ENCODE measurements around the gene GAST.

Gene GAST

DNA sequence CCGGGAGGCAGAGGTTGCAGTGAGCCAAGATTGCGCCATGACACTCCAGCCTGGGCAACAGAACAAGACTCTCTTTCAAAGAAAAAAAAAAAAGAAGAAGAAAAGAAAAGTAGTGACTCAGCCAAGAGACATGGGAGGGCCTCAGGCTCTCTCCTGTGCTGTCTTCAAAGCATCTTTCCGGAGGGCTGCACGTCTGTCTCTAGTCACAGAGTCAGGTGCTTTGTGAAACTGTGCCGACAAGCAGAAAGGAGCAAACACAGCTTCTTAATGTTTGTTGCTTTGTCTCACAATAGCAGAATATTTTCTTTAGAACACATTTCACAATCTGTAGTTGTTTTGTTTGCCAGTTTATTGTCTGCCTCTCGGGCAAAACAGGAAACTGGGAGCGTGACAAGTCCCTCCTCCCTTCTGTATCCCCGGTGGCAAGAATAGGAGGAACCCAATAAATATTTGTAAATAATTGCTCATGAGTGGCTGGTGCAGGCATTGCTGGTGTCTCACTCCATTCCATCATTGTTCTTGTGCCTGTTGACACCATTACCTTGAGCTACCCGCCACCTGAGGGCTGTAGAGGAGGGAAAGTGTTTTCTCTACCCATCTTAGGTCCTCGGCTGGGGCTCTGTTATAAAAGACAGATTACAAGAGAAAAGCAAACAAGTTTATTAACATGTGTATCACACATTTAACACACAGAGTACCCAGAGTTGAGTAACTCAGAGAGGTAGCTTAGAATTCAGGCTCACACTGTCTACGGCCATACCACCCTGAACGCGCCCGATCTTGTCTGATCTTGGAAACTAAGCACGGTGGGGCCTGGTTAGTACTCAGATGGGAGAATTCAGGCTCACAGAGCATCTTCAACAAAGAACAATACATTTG lies 5.5 kb downstream of the GAST start:
- DNase-seq, result no peak

DNA sequence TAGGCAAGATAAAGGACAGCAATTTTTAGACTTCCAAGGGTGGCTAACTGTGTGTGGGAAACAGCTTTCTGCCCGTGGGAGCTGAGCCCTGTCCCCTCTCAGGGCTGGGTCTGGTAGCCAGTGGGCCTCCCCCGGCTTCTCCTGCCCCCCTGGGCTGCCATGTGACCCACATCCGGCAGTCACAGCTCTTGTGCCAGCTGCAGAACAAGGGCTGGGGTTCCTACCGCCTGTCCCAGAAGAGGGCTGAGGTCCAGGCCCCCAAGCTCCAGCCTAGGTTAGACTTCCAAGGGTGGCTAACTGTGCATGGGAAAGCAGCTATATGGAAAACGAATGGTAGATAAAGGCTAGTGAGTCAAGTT lies 6.1 kb downstream of the GAST start:
- no peak for DNase-seq

DNA sequence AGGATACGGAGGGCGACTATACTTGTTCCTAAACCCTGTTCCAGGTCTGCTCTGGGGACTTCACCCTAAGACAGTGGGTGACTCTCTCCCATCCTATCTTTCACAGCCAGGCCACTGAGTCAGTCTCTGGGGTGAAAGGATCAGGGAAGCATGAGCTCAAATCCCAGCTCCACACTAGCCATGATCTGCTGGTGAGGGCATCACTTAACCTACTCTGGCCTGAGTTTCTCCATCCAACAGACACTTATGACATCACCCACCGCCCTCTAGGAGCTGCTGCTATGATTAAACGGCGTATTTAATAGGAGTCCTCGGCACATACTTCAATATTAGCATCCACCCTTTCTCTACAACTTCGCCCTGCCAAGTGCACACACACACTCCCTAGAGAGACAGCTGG lies 10.1 kb downstream of the GAST start:
- no peak for DNase-seq

DNA sequence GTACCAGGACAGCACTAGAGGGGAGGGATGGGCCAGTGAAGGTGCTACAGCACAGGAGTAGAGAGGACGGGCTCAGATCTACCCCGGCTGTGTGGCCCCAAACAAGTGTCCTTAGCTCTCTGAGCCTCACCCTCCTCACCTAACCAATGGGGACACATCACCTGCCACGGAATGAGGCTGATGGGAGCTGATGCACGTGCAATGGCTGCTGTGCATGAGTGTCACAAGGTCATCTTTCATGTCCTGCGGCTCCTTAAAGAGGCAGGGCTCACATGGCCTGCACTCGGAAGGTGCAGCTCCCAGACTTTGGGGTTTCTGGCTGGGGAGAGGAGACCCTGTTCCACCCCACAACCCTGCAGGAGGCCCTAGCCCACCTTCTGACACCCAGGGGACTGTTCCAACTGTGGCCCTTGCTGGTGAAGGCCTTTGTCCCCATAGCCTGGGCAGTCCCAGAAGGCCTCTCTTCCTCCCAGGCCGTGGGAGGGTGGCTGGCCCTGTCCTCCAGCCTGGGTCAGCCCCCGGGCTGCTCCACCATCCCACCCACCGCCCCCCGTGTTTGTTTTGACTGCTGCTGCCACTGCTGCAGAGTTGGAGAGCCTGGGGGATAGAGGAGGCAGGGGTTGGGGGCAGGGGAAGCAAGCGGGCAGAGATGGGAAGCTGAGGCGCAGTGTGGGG lies 11.8 kb downstream of the GAST start:
- DNase-seq, result no peak

DNA sequence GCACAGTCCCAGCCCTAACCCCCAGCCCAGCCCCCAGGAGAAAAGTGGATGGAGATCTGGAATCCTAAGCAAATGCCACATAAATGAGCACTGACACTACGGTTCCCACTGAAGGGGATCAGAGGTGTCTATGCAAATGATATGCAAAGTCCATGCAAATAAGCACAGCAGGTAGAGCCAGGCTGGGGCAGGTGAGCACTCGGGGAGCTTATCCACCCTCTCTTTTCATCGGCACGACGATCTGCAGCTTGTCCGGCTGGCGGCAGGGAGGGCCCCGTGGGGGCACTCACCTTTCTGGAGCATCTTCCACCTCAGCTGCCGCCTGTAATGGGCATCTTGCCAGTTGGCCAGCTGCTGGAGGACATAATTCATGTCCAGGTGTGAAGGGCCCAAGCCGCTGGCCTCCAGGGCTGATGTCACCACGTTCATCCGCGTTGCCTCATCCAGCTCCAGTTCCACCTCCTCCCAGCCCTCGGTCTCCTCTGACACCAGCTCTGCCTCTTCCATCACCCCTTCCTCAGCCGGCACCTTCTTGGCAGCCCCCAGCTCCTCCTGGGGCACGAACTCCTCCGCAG lies 12.4 kb downstream of the GAST start:
- DNase-seq, result no peak

DNA sequence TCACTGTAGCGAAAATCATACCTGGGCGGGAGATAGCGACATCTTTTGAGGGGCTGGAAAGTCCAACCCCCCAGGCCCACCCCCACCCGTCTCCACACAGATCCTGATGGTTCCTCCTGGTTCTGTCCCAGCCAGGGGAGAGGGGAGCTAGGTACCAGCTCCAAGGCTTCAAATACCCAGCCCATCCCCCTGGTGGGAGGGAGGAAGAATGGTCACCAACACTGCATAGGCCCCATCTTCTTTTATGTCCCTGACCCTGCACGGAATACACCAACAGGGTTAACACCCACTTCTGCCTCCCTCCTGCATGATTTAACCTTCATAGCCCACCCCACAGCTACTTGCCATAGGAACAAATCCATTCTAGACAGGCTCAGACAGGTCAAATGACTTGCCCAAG lies 13.0 kb downstream of the GAST start:
- DNase-seq, result no peak

DNA sequence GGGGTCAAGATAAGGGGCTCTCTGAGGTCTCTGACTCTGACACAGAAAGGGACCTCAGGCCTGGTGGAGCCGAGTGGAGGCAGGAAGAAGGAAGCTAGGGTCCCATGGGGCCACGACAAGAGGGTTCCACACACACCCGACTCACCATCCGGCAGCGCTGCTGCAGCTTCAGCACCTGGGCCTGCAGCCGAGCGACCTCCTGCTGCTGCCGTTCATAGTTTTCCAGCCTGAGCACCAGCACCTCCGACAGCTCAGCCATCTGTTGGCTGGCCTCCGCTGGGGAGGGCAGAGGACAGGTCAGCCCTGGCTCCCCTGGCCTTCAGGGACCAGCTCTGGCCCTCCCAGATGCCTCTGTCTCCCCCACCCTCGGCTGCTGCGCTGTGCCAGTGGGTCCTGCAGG lies 15.9 kb downstream of the GAST start:
- no peak for DNase-seq

DNA sequence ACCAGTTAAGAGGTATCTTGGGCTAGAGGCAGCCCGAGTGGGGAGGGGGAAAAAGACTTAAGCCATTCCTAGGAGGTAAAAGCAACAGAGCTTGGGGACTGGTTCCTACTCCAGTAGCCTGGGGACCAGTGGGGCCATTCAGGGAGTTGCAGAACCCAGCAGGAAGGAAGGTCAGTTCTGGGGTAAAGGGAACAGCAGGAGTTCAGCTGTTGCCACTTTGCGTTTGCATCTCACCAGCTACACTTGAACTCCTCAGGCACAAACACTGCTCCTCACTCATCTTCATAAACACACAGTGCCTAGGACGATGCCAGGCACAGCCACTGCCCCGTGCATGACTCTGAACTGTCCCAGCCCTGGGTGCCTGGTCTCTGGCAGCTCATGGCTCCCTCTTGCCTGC lies 18.3 kb downstream of the GAST start:
- no peak for DNase-seq

DNA sequence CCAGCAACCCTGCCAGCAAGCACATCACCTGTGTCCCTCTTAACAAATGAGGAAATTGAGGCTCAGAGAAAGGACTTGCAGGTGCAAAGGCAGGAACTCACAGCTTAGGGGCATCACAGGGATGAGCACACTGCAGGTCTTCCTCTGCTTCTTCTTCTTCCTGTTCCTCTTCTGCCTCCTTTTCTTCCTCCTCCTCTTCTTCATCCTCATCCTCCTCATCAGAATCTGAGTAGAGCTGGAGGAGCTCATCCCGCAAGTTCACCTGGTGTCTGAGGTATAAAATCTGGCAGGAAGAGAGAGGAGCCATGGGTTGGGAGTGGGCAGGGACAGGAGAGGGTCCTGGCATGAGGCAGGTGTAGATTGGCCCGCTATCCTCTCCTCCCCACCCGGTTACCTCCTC lies 19.7 kb downstream of the GAST start:
- DNase-seq, result no peak

DNA sequence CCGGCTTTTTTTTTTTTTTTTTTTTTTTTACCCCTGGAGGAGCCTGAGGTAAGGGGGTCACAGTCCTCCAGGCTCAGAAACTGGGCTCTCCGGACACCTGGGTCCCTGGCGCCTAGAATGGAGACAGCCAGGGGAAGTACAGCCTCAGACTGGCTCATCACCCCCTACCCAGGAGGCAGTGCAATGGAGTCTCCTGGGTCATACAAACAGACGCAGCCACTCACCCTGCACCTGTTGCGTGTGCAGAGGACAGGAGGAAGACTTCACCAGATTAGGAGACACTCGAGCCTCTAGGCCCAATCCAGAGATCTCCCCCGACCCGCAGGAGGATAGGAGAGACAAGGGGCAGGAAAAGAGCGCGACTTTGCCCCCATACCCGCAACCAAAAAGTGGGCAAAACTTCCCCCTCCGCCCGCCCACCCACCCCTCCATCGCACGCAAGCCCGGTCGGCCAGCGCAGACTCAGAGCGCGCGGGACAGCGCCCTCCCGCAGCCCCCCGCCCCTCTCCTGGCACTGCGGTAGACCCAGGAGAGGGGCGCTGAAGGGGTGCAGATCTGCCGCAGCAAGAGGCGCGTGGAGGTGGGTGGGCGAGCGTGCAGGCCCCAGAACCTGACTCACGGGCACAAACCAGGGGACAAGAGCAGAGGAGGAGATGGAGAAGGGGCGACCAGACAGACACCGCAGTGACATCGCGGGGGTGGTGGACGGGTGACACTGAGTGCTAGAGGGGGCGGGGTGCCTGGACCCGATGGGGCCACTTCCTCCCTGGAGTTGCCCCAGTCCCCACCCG lies 21.4 kb downstream of the GAST start:
- DNase-seq, result no peak

DNA sequence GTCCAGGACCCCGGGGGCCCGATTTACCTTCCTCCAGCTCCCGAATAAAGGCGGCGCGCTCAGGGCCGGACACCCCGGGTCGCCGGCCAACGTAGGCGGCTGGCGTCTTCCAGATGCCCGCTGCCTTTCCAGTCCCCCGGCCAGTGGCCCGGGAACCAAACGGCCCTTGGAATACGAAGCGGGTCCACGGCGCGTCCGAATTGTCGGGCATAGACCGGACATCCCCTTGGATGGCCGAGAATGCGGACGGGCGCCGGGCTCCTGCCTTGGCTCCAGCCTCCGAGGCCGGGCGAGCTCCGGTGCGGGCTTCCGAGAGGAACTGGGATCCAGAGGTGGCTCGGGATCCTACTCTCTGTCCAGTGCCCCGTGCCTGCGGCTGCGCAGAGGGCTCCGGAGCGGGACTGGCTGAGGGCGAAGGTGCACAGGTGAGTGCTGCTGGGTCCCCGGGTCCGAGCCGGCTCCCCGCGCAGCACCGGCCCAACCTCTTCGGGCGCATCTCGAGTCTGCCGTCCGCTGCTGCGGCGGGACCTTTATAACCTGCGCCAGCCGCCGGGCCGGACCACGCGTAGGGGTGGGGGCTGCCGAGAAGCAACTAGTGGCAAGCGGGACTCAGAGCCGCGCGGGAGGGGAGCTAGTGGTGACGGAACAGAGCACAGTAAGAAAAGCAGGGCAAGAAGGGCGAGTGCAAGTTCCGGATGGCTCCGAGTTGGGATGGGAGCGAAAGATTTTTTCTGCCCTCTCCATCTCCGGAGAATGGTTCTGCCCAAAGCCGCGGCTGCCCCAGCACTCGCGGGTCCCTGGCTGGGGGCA lies 22.2 kb downstream of the GAST start, which contains the start of gene HAP1:
TSS of gene HAP1 (minus strand) at position 505 of the 810 bp plus-strand sequence. CDS start at position 496, 9 bp downstream.
- DNase-seq, result no peak

DNA sequence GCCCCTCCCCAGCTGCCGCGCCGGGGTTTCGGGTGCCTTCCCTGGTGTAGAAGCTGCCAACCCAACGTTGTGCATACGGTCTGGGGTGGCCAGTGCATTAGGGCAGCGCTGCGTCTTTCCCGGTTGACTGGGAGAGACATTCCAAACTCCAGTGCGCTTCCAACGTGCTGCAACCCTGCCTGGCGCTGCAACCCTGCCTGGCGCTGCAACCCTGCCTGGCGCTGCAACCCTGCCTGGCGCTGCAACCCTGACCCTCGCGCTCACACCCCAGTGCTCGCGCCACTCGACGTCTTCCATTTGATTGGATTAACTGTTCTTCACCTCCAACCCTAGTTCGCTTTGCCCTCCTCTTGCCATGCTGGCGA lies 22.8 kb downstream of the GAST start:
- DNase-seq, result no peak

DNA sequence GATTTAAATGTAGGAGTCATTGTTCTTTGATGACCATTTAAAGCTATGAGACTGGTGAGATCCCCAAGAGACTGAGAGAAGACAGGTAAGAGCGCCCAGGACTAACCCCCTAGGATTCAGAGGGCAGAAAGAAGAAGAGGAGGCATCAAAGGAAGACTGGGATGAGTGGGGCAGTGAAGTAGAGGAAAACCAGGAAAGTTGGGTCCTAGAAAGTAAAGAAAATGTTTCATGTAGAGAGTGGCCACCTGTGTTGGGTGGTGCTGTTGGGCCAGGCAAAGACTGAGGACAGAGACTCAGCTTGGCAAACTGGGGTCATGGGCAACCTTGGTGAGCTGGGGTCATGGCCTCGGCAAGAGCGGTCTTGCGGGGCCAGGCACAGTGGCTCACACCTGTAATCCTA lies 23.6 kb downstream of the GAST start:
- DNase-seq, result no peak

DNA sequence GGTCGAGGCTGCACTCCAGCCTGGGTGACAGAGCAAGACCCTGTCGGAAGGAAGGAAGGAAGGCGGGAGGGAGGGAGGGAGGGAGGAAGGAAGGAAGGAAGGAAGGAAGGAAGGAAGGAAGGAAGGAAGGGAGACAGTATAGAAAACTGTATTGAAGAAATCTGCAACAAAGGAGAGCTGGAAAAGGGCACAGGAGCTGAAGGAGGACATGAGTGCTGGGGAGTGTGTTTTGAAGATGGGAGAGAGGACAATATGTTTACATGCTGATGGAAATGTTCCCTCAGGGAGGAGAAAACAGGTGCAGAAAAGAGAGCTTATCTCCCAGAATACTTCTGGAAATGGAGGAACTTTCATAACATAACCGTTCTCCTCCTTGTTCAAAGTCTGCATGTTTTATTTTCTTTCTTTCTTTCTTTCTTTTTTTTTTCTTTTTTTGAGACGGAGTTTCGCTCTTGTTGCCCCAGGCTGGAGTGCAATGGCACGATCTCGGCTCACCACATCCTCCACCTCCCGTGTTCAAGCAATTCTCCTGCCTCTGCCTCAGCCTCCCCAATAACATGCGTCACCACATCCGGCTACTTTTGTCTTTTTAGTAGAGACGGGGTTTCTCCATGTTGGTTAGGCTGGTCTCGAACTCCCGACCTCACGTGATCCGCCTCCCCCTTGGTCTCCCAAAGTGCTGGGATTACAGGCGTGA lies 25.0 kb downstream of the GAST start:
- DNase-seq, result no peak

DNA sequence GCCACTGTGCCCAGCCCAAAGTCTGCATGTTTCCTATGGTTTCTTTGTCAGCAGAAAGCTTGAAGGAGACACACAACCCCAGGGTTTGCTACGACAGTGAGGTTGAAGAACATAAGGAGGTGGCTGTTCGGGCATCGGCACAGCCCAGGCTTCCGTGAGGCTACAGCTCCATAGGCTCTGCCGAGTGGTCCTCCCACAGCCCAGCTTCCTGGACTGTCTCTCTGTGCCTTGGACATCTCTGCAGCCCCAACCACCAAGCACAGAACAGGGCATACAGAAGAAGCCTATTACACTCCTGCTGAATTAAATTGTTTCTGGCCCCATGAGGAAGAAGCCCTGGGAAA lies 25.5 kb downstream of the GAST start:
- no peak for DNase-seq

DNA sequence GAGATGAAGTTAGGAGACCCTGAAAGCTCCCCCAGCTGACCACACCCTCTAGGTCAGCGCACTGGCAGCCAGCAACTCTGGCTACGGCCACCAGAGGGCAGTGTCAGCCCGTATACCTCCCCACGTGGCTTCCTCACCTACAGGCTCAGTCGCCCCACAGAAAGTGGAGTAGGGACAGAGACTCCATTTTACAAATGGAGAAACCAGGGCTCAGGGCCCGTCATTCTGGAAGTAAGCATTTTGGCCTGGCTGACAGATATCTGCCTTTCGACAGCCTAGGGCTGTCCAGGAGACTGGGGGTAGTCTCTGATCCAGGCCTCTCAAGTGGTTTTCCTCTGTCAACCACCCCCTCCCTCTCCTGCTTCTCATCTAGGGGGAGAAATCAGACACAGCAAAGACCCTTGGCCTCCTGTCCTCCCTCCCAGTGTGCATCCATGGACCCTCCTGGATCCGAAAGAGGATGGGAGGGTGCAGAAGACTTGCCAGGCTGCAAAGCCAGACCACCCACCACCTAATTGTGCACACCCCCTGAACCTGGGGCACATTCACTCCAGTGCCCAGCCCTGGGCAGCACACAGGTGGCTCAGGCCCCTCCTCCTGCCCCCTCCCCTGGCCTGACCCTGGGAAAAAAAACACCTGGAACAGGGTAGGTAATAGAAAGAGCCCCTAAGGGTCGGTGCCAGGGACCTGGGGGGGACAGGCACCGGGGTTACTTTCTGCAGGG lies 26.1 kb downstream of the GAST start:
- peak; percentile 84 for DNase-seq

DNA sequence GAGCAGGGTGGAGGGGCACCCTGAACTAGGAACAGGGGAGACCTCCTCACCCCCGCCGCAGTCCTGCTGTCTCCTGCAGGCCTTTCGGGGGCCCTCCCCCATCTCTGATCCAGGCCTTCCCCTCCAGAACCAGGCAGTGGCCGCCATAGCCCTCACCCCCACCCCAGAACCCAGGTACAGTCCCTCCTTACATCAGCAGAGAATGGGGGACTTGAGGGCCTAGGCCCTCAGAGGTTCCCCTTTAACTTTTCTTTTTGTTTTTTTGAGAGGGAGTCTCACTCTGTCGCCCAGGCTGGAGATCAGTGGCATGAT lies 26.6 kb downstream of the GAST start:
- no peak for DNase-seq

DNA sequence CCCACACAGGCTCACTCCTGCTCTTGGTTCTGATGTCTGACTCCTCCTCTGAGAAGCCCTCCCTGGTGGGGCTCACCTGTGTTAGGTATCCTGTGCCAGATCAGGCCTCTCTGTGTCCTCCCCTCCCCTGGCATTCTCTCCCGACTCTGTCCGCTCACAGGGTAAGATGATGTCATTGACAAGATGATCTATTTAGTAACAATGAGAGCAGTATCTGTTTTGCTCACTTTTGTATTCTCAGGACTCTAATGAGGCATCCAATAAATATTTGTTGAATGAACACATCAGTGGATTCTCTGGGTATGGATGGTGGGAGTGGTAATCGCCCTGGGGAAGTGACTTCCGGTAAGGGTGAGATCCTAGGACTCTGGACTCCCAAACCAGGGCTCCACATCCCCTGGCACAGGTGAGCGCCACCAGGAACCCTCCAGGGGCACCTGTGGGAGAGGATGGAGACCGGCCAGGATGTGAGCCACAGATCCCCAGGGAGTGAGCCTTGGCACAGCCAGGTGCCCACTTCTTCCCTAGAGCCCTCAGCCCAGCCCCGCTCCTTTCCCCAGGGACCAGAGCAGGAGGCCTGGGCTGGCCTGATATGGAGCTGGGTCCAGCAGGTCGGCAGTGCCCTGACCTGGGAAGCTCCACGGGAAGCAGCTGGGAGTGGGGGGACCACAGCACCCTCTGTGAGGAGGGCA lies 27.7 kb downstream of the GAST start:
- DNase-seq, result no peak

DNA sequence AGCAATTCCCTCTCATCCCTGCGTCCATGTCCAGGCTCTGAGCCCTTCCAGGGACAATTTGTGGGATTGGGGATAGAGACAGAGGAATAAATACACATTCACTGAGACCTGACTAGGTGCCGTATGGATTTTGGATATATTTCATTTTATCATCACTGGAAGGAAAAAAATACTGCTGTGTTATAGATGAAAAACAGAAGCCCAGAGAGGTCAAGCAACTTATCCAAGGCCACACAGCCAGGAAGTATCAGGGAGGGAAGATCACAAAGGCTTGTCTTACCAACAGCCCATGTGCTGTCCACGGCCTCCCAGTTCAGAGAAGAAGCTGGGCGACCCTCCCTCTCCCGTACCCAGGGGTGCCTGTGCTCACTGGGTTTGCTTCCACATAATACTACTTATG lies 28.4 kb downstream of the GAST start:
- DNase-seq, result no peak

DNA sequence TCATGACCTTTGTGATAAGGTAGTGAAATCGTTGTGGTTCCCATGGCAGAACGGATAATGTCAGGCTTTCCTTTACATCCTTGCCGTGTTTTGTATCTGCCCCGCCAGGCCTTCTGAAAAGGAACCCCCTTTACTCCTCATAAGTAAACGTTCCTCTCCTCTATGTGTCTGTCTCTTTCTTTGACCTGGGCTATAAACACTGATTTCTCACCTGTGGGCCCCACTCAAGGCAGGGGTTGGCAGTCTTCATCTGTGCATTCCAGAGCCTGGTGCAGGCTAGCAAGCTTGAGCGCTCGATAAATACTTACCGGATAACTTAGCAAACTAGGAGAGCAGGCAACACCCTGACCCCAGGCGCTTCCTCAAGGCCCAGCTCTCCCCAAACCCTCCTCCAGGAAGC lies 29.6 kb downstream of the GAST start:
- no peak for DNase-seq

DNA sequence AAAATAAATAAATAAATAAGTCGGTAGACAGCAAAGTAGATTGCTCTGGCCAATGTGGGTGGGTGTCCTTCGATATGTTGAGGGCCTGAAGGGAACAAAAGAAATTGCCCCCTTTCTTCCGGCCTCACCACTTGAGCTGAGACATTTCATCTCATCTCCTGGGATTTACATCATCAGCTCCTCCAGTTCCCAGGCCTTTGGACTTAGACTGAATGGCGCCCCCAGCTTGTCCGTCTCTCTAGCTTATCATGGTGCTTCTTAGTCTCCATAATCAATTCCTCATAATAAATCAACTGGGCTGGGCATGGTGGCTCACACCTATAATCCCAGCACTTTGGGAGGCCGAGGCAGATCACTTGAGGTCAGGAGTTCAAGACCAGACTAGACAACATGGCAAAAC lies 36.1 kb downstream of the GAST start:
- no peak for DNase-seq

All from stimulated activated CD4-positive, alpha-beta T cell treated with anti-CD3 and anti-CD28 coated beads, Interleukin-4, amount 100 ng/mL, for 24 hours (primary cell).